Measurements from ENCODE around the gene STPG2. TPM values are rescaled to one million over a fixed set of nuclear protein-coding genes. Genes with fewer than 3 reads are reported as not detected.
A peak's percentile ranks its signal among the peaks of the same experiment; 100 is the strongest.

The STPG2 gene
- total and polyA plus RNA-seq, 4 donors, result 0.10 to 1.6 (median 0.27) TPM

GRCh38 chr4:97867557-97868091 lies 275.7 kb downstream of the STPG2 start:
- H3K27me3 ChIP-seq (ENCODE audit: control insufficient read depth in 3 of 3, insufficient read depth in 3 of 3, low read length in 2 of 3), result no peaks in the 10 kb centered on the region
- H3K4me1 ChIP-seq (ENCODE audit: control insufficient read depth in 5 of 5, insufficient read depth in 5 of 5, low read length in 5 of 5), result peaks cover 0 to 4% (median 0%) of the 10 kb centered on the region in 5 donors
- WGBS, 2 donors, result 46 to 82% methylated on average over 1 of the region's 1 CpG
- no peak overlapping the region for H3K27ac ChIP-seq (ENCODE audit: low read depth in 1 of 2, low read length in 1 of 2)
- H3K9me3 ChIP-seq (ENCODE audit: control insufficient read depth in 4 of 4, insufficient read depth in 3 of 4, low read length in 3 of 4), result no peaks in the 10 kb centered on the region
- H3K4me3 ChIP-seq, result no peak overlapping the region
- DNase-seq, result peak in 2 of 3 donors; percentile 5 to 11
- H3K36me3 ChIP-seq (ENCODE audit: control insufficient read depth in 4 of 4, insufficient read depth in 4 of 4, low read length in 4 of 4), result no peaks in the 10 kb centered on the region
- ATAC-seq (ENCODE audit: insufficient read depth, low FRiP score), result no peak
- TF ChIP-seq, protein P1, sequence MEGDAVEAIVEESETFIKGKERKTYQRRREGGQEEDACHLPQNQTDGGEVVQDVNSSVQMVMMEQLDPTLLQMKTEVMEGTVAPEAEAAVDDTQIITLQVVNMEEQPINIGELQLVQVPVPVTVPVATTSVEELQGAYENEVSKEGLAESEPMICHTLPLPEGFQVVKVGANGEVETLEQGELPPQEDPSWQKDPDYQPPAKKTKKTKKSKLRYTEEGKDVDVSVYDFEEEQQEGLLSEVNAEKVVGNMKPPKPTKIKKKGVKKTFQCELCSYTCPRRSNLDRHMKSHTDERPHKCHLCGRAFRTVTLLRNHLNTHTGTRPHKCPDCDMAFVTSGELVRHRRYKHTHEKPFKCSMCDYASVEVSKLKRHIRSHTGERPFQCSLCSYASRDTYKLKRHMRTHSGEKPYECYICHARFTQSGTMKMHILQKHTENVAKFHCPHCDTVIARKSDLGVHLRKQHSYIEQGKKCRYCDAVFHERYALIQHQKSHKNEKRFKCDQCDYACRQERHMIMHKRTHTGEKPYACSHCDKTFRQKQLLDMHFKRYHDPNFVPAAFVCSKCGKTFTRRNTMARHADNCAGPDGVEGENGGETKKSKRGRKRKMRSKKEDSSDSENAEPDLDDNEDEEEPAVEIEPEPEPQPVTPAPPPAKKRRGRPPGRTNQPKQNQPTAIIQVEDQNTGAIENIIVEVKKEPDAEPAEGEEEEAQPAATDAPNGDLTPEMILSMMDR (IDR thresholded peaks at IDR 0.05; ENCODE audit: control extremely low read depth, extremely low read depth), result no peak
- H3K9ac ChIP-seq (ENCODE audit: insufficient read depth in 1 of 2, low read length in 2 of 2), result no peak overlapping the region

GRCh38 chr4:97866821-97867556 lies 276.3 kb downstream of the STPG2 start:
- H3K9me3 ChIP-seq (ENCODE audit: control insufficient read depth in 4 of 4, insufficient read depth in 3 of 4, low read length in 3 of 4), result no peaks in the 10 kb centered on the region
- no peak overlapping the region for H3K4me3 ChIP-seq
- TF ChIP-seq, protein P1 (IDR thresholded peaks at IDR 0.05; ENCODE audit: control extremely low read depth, extremely low read depth), result no peak
- H3K36me3 ChIP-seq (ENCODE audit: control insufficient read depth in 4 of 4, insufficient read depth in 4 of 4, low read length in 4 of 4), result no peaks in the 10 kb centered on the region
- no peak for ATAC-seq (ENCODE audit: insufficient read depth, low FRiP score)
- H3K9ac ChIP-seq (ENCODE audit: insufficient read depth in 1 of 2, low read length in 2 of 2), result no peak overlapping the region
- H3K4me1 ChIP-seq (ENCODE audit: control insufficient read depth in 5 of 5, insufficient read depth in 5 of 5, low read length in 5 of 5), result peaks cover 0 to 4% (median 0%) of the 10 kb centered on the region in 5 donors
- no peak for DNase-seq
- H3K27ac ChIP-seq (ENCODE audit: low read depth in 1 of 2, low read length in 1 of 2), result no peak overlapping the region
- no peaks in the 10 kb centered on the region for H3K27me3 ChIP-seq (ENCODE audit: control insufficient read depth in 3 of 3, insufficient read depth in 3 of 3, low read length in 2 of 3)

DNA sequence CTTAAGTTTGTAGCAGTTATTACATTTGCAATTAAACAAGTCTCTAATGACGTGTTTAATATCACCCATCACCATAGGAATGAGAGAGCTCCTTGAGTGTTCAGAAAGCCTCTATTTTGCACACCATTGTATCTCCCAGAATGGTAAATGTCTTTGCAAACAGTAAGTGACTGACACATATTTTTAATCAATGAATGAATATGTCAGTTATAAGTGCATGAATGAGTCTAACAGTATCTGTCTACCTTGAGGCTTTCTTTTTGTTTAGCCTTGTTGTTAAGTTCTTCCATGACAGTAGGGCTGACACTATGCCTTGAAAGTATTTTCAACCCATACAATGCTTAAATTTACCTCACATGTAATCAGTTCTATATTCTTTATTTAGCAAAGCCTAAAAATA lies 292.2 kb downstream of the STPG2 start:
- H3K4me1 ChIP-seq (ENCODE audit: control insufficient read depth in 5 of 5, insufficient read depth in 5 of 5, low read length in 5 of 5), result no peaks in the 10 kb centered on the region
- DNase-seq (no peak), ATAC-seq (ENCODE audit: insufficient read depth, low FRiP score) (no peak)
- peaks cover 0 to 5% (median 2%) of the 10 kb centered on the region in 4 donors for H3K9me3 ChIP-seq (ENCODE audit: control insufficient read depth in 4 of 4, insufficient read depth in 3 of 4, low read length in 3 of 4)
- H3K4me3 ChIP-seq, result no peak overlapping the region
- H3K27ac ChIP-seq (ENCODE audit: low read depth in 1 of 2, low read length in 1 of 2), result no peak overlapping the region
- no peaks in the 10 kb centered on the region for H3K36me3 ChIP-seq (ENCODE audit: control insufficient read depth in 4 of 4, insufficient read depth in 4 of 4, low read length in 4 of 4)
- no peaks in the 10 kb centered on the region for H3K27me3 ChIP-seq (ENCODE audit: control insufficient read depth in 3 of 3, insufficient read depth in 3 of 3, low read length in 2 of 3)
- 84% methylated on average over 1 of the region's 1 CpG for WGBS, 2 donors
- TF ChIP-seq, protein P1 (IDR thresholded peaks at IDR 0.05; ENCODE audit: control extremely low read depth, extremely low read depth), result no peak
- no peak overlapping the region for H3K9ac ChIP-seq (ENCODE audit: insufficient read depth in 1 of 2, low read length in 2 of 2)
